PC-3 (cell line): ENCODE results near the gene PPIL3. TPM values are rescaled to one million over a fixed set of nuclear protein-coding genes. Genes with fewer than 3 reads are reported as not detected.

Experiments used
- ATAC-seq: fragments of 200-7000 bp; cut with Tn5 transposase; 2 replicates; pipeline ENCODE4 v1.9.1; 2020; ENCODE audit warnings: mild to moderate bottlenecking, moderate library complexity
- BruUV-seq: library from RNA; stranded (reverse); fragments of 400-500 nt; replicated peaks from 2 replicates; lab custom pipeline; 2021; lab: Mats Ljungman, UMichigan
- CTCF ChIA-PET: fragments of 300-600 bp; sonication (Branson Sonifier 250); formaldehyde crosslinking; loops from one replicate; lab custom pipeline; 2022; ENCODE audit warnings: antibody characterized with exemption; lab: Charles Lee
- POLR2A ChIA-PET: fragments of 300-600 bp; sonication (Branson Sonifier 250); formaldehyde crosslinking; loops from one replicate; lab custom pipeline; 2022; ENCODE audit warnings: antibody characterized with exemption; ENCODE audit not compliant: unreplicated experiment; lab: Charles Lee
- DNase-seq: peaks from one replicate; pipeline ENCODE4 v3.0.0-alpha.2; 2015
- H2AFZ ChIP-seq: fragments of 300-600 bp; sonication (generic); 2 replicates; pipeline ENCODE4 v1.6.0; 2016; ENCODE audit warnings: antibody characterized with exemption, low read length
- H3F3A ChIP-seq: fragments of 300-600 bp; sonication (generic); one replicate; pipeline ENCODE4 v1.6.0; 2017; ENCODE audit warnings: antibody characterized with exemption, low read length, control low read depth, mild to moderate bottlenecking; ENCODE audit not compliant: unreplicated experiment
- H3K27ac ChIP-seq: fragments of 300-600 bp; sonication (generic); 2 replicates; pipeline ENCODE4 v1.5.1; 2016; ENCODE audit warnings: mild to moderate bottlenecking, low read length
- H3K27me3 ChIP-seq: fragments of 300-600 bp; sonication (generic); 2 replicates; pipeline ENCODE4 v1.6.1; 2016; ENCODE audit warnings: low read length, mixed read lengths
- H3K36me3 ChIP-seq: fragments of 300-600 bp; sonication (generic); 2 replicates; pipeline ENCODE4 v1.6.1; 2016; ENCODE audit warnings: low read depth, mixed run types, low read length, mixed read lengths
- H3K4me1 ChIP-seq: fragments of 300-600 bp; sonication (generic); 2 replicates; pipeline ENCODE4 v1.5.1; 2016; ENCODE audit warnings: low read length; ENCODE audit not compliant: insufficient read depth
- H3K4me2 ChIP-seq: fragments of 300-600 bp; sonication (generic); 2 replicates; pipeline ENCODE4 v1.6.0; 2016; ENCODE audit warnings: low read length
- H3K4me3 ChIP-seq: fragments of 300-600 bp; sonication (generic); 2 replicates; pipeline ENCODE4 v1.5.1; 2016; ENCODE audit warnings: mild to moderate bottlenecking, low read length, mixed read lengths
- H3K79me2 ChIP-seq: fragments of 300-600 bp; sonication (generic); 2 replicates; pipeline ENCODE4 v1.6.1; 2017; ENCODE audit warnings: low read length, mixed read lengths
- H3K9ac ChIP-seq: fragments of 300-600 bp; sonication (generic); 2 replicates; pipeline ENCODE4 v1.6.0; 2016; ENCODE audit warnings: mild to moderate bottlenecking, low read length
- H3K9me2 ChIP-seq: fragments of 300-600 bp; sonication (generic); replicated peaks from 2 replicates; pipeline ENCODE4 v1.6.1; 2016; ENCODE audit warnings: mixed run types, low read length, mixed read lengths
- H3K9me3 ChIP-seq: fragments of 300-600 bp; sonication (generic); 2 replicates; pipeline ENCODE4 v1.6.1; 2016; ENCODE audit warnings: low read length, mixed read lengths
- H4K20me1 ChIP-seq: fragments of 300-600 bp; sonication (generic); 2 replicates; pipeline ENCODE4 v1.6.1; 2016; ENCODE audit warnings: low read length, mixed read lengths
- CTCF ChIP-seq: fragments of 300-600 bp; sonication (generic); conservative IDR thresholded peaks from 2 replicates; pipeline ENCODE4 v1.5.1; 2017; ENCODE audit warnings: antibody characterized with exemption, low read depth, mild to moderate bottlenecking, low read length
- EZH2 ChIP-seq: fragments of 300-600 bp; sonication (generic); IDR thresholded peaks from one replicate; pipeline ENCODE4 v1.6.1; 2017; ENCODE audit warnings: antibody characterized with exemption, mild to moderate bottlenecking, low read length; ENCODE audit not compliant: unreplicated experiment
- EZH2phosphoT487 ChIP-seq: fragments of 300-600 bp; sonication (generic); IDR thresholded peaks from 2 replicates; pipeline ENCODE4 v1.6.1; 2018; ENCODE audit warnings: mild to moderate bottlenecking, antibody characterized with exemption, low read length, borderline replicate concordance
- intact Hi-C: fragments of 100-400 bp; cut with micrococcal nuclease; formaldehyde crosslinking; loops from 2 replicates; pipeline ENCODE4 v1.9.0; 2023
- total RNA-seq: library from RNA; depleted of rRNA; stranded (reverse); fragments of >200 nt; gene quantifications from 2 replicates; pipeline ENCODE4 v1.2.3, GENCODE V29; 2014

The PPIL3 gene
- total RNA-seq, 1 experiment from 2014 or later = 37.1 TPM

GRCh38 chr2:200871151-200871550 is 17.7 kb downstream of the PPIL3 start:
- ATAC-seq (no peak), DNase-seq (no peak)
- Histone ChIP-seq H2AFZ (no peak overlapping the region), H3K9ac (no peak overlapping the region), H3K79me2 (no peaks in the 10 kb centered on the region), H3K27ac (no peak overlapping the region), H3K9me3 (no peaks in the 10 kb centered on the region), H3K36me3 (peaks cover 14% of the 10 kb centered on the region), H3K4me2 (no peak overlapping the region), H3K9me2 (no peaks in the 10 kb centered on the region), H3K4me1 (no peaks in the 10 kb centered on the region), H3K4me3 (no peak overlapping the region), H3K27me3 (no peaks in the 10 kb centered on the region), H4K20me1 (no peaks in the 10 kb centered on the region), H3F3A (no peaks in the 10 kb centered on the region)
- TF ChIP-seq CTCF (no peak), EZH2 (no peak), EZH2phosphoT487 (no peak)
- no TSS peak for BruUV-seq
- ChIA-PET CTCF (interaction anchor here (0.6 kb wide), 1 partner anchor 30 kb away, joined by 5 read pairs; no protein-coding TSS in a partner anchor), POLR2A (no interaction called here)
- intact Hi-C loops = no loop called here

- TF ChIP-seq CTCF (no peak), EZH2 (no peak), EZH2phosphoT487 (no peak)
Observed at GRCh38 chr2:200869014-200869413, 19.9 kb downstream of the PPIL3 start.

More at GRCh38 chr2:200869014-200869413, 19.9 kb downstream of the PPIL3 start:
- ATAC-seq (no peak), DNase-seq (no peak)
- Histone ChIP-seq H3K4me2 (no peak overlapping the region), H3K79me2 (peaks cover 5% of the 10 kb centered on the region), H3F3A (no peaks in the 10 kb centered on the region), H3K27me3 (no peaks in the 10 kb centered on the region), H3K9ac (no peak overlapping the region), H2AFZ (no peak overlapping the region), H3K9me2 (no peaks in the 10 kb centered on the region), H3K9me3 (no peaks in the 10 kb centered on the region), H3K4me1 (peaks cover 5% of the 10 kb centered on the region; the same call in 1 of the 2 replicates), H3K4me3 (no peak overlapping the region), H4K20me1 (no peaks in the 10 kb centered on the region), H3K36me3 (peaks cover 11% of the 10 kb centered on the region; the same call in 1 of the 2 replicates), H3K27ac (no peak overlapping the region)
- BruUV-seq = no TSS peak
- ChIA-PET POLR2A (interaction anchor here (0.7 kb wide), 1 partner anchor 84 kb away, joined by 5 read pairs; no protein-coding TSS in a partner anchor), CTCF (no interaction called here)
- intact Hi-C loops = no loop called here
